GM23338 (cell line): ENCODE measurements around the gene SH3RF3. TPM values are rescaled to one million over a fixed set of nuclear protein-coding genes. Genes with fewer than 3 reads are reported as not detected.

ENCODE experiments used
- ATAC-seq: fragments of 200-7000 bp; cut with Tn5 transposase; 3 replicates; pipeline ENCODE4 v1.9.1; 2020
- DNase-seq: peaks from one replicate; pipeline ENCODE4 v3.0.0-alpha.2; 2015; ENCODE audit warnings: low spot score
- H2AFZ ChIP-seq: fragments of 200-600 bp; sonication (generic); 2 replicates; pipeline ENCODE4 v1.8.0; 2016; ENCODE audit warnings: antibody characterized with exemption, mild to moderate bottlenecking, moderate library complexity
- H3F3A ChIP-seq: fragments of 200-600 bp; sonication (generic); replicated peaks from 2 replicates; pipeline ENCODE4 v1.8.0; 2017; ENCODE audit warnings: antibody characterized with exemption, mixed run types, low read depth
- H3K27ac ChIP-seq: fragments of 200-600 bp; sonication (generic); 2 replicates; pipeline ENCODE4 v1.6.1; 2016; ENCODE audit warnings: low read depth
- H3K27me3 ChIP-seq: fragments of 200-600 bp; sonication (generic); 2 replicates; pipeline ENCODE4 v1.8.0; 2016; ENCODE audit warnings: mild to moderate bottlenecking, mixed run types, moderate library complexity; ENCODE audit not compliant: insufficient read depth
- H3K36me3 ChIP-seq: fragments of 200-600 bp; sonication (generic); 2 replicates; pipeline ENCODE4 v1.8.0; 2016; ENCODE audit warnings: mild to moderate bottlenecking; ENCODE audit not compliant: insufficient read depth
- H3K4me1 ChIP-seq: fragments of 200-600 bp; sonication (generic); 2 replicates; pipeline ENCODE4 v1.8.0; 2016; ENCODE audit warnings: mild to moderate bottlenecking, moderate library complexity; ENCODE audit not compliant: insufficient read depth
- H3K4me2 ChIP-seq: fragments of 200-600 bp; sonication (generic); 2 replicates; pipeline ENCODE4 v1.7.1; 2017; ENCODE audit warnings: mixed run types
- H3K4me3 ChIP-seq: fragments of 200-600 bp; sonication (generic); 2 replicates; pipeline ENCODE4 v1.6.1; 2016; ENCODE audit warnings: mixed run types
- H3K79me2 ChIP-seq: fragments of 200-600 bp; sonication (generic); replicated peaks from 2 replicates; pipeline ENCODE4 v1.8.0; 2017; ENCODE audit warnings: mild to moderate bottlenecking; ENCODE audit not compliant: insufficient read depth
- H3K9me2 ChIP-seq: fragments of 200-600 bp; sonication (generic); 2 replicates; pipeline ENCODE4 v1.8.0; 2017; ENCODE audit not compliant: insufficient read depth
- H4K20me1 ChIP-seq: fragments of 200-600 bp; sonication (generic); replicated peaks from 2 replicates; pipeline ENCODE4 v1.8.0; 2017; ENCODE audit warnings: mild to moderate bottlenecking; ENCODE audit not compliant: insufficient read depth
- H3K27ac Mint-ChIP-seq: 2 replicates; pipeline ENCODE4 v1.8.0; 2020; ENCODE audit warnings: inconsistent platforms, mild to moderate bottlenecking, moderate library complexity, mixed read lengths
- H3K27me3 Mint-ChIP-seq: 3 replicates; pipeline ENCODE4 v1.8.0; 2022; ENCODE audit warnings: low read depth, mild to moderate bottlenecking, moderate library complexity, mixed read lengths, inconsistent platforms; ENCODE audit not compliant: insufficient read depth, poor library complexity
- H3K36me3 Mint-ChIP-seq: 3 replicates; pipeline ENCODE4 v1.8.0; 2021; ENCODE audit warnings: low read depth, mild to moderate bottlenecking, inconsistent platforms, moderate library complexity, mixed read lengths
- H3K4me1 Mint-ChIP-seq: 3 replicates; pipeline ENCODE4 v1.8.0; 2020; ENCODE audit warnings: mild to moderate bottlenecking, inconsistent platforms, mixed read lengths
- H3K4me3 Mint-ChIP-seq: 3 replicates; pipeline ENCODE4 v1.8.0; 2021; ENCODE audit warnings: moderate library complexity, mild to moderate bottlenecking, inconsistent platforms, mixed read lengths
- H3K9me3 Mint-ChIP-seq: 3 replicates; pipeline ENCODE4 v1.8.0; 2020; ENCODE audit warnings: moderate library complexity, mild to moderate bottlenecking, inconsistent platforms, mixed read lengths
- CREB1 ChIP-seq: fragments of 250-450 bp; sonication (Bioruptor Pico); IDR thresholded peaks from 2 replicates; pipeline ENCODE4 v1.5.0; 2020; ENCODE audit warnings: low read depth, mild to moderate bottlenecking, moderate library complexity
- CTCF ChIP-seq, 2 experiments: fragments of 200-600 bp in 1 of 2; sonication (generic) in 1 of 2; conservative IDR thresholded peaks; 2 replicates each; pipeline versions ENCODE4 v1.5.1 to v1.6.1; 2016 to 2017; ENCODE audit warnings: antibody characterized with exemption in 2 of 2, low read depth in 2 of 2, mild to moderate bottlenecking in 2 of 2, moderate library complexity in 1 of 2
- EZH2 ChIP-seq: fragments of 200-600 bp; sonication (generic); IDR thresholded peaks from one replicate; pipeline ENCODE4 v1.8.0; 2017; ENCODE audit warnings: antibody characterized with exemption, mild to moderate bottlenecking, low read depth; ENCODE audit not compliant: unreplicated experiment
- EZH2phosphoT487 ChIP-seq: fragments of 200-600 bp; sonication (generic); IDR thresholded peaks from one replicate; pipeline ENCODE4 v1.8.1; 2018; ENCODE audit warnings: antibody characterized with exemption; ENCODE audit not compliant: unreplicated experiment
- JUNB ChIP-seq: IDR thresholded peaks from one replicate; pipeline ENCODE4 v1.6.1; 2016; ENCODE audit warnings: antibody characterized with exemption; ENCODE audit not compliant: unreplicated experiment
- NANOG ChIP-seq: IDR thresholded peaks from 2 replicates; pipeline ENCODE4 v1.6.1; 2016; ENCODE audit warnings: antibody characterized with exemption, borderline replicate concordance
- POLR2AphosphoS5 ChIP-seq: IDR thresholded peaks from 2 replicates; pipeline ENCODE4 v1.6.1; 2016; ENCODE audit warnings: antibody characterized with exemption, low read depth
- STAT1 ChIP-seq: IDR thresholded peaks from one replicate; pipeline ENCODE4 v1.6.1; 2016; ENCODE audit warnings: antibody characterized with exemption; ENCODE audit not compliant: unreplicated experiment
- ZNF114 ChIP-seq: fragments of 250-450 bp; sonication (Bioruptor Pico); IDR thresholded peaks from 2 replicates; pipeline ENCODE4 v1.5.0; 2020; ENCODE audit warnings: mild to moderate bottlenecking, moderate library complexity
- ZNF331 ChIP-seq: fragments of 250-450 bp; sonication (Bioruptor Pico); IDR thresholded peaks from 2 replicates; pipeline ENCODE4 v1.5.0; 2020; ENCODE audit warnings: low read depth, mild to moderate bottlenecking, moderate library complexity
- ZNF462 ChIP-seq: fragments of 250-450 bp; sonication (Bioruptor Pico); IDR thresholded peaks from 2 replicates; pipeline ENCODE4 v1.5.0; 2020; ENCODE audit warnings: mild to moderate bottlenecking, moderate library complexity
- polyA plus RNA-seq: library from polyadenylated mRNA; unstranded; fragments of >200 nt; fragmentation: Nextera tagmentation; extraction: Ambion mirVana; gene quantifications from 2 replicates; pipeline ENCODE4 v1.2.1, GENCODE V29; 2016
- total RNA-seq: library from RNA; depleted of rRNA; stranded (reverse); fragments of >200 nt; shearing (Covaris generic); gene quantifications from 2 replicates; pipeline ENCODE4 v1.2.3, GENCODE V29; 2014
- TF ChIP-seq, protein P1 (sequence below): IDR thresholded peaks from one replicate; pipeline ENCODE4 v1.6.1; 2018; ENCODE audit warnings: antibody characterized with exemption; ENCODE audit not compliant: unreplicated experiment
- TF ChIP-seq, protein P2 (sequence below): IDR thresholded peaks from 2 replicates; pipeline ENCODE4 v1.6.1; 2016; ENCODE audit warnings: antibody characterized with exemption

SH3RF3 gene
- total and polyA plus RNA-seq, 2 experiments from 2014 or later = 0.11 to 0.63 TPM

- TF ChIP-seq ZNF462 (no peak), ZNF331 (CRISPR knock-in tag) (no peak), CREB1 (no peak)
Observed at GRCh38 chr2:109378682-109379081, 249.7 kb downstream of the SH3RF3 start (continued).

GRCh38 chr2:109379507-109379906 is 250.5 kb downstream of the SH3RF3 start:
- Mint-ChIP-seq H3K4me1 (peaks cover 17% of the 10 kb centered on the region; the same call in 2 of the 3 replicates), H3K27me3 (peaks cover 5% of the 10 kb centered on the region), H3K27ac (no peak overlapping the region), H3K4me3 (no peak overlapping the region), H3K9me3 (no peaks in the 10 kb centered on the region), H3K36me3 (no peaks in the 10 kb centered on the region)
- Histone ChIP-seq H3K4me1 (peaks cover 10% of the 10 kb centered on the region), H2AFZ (no peak overlapping the region), H3K27ac (no peak overlapping the region), H3F3A (no peaks in the 10 kb centered on the region), H3K36me3 (no peaks in the 10 kb centered on the region), H3K4me3 (no peak overlapping the region), H3K79me2 (no peaks in the 10 kb centered on the region), H3K4me2 (no peak overlapping the region), H3K9me2 (no peaks in the 10 kb centered on the region), H4K20me1 (no peaks in the 10 kb centered on the region), H3K27me3 (no peaks in the 10 kb centered on the region)
- no peak for DNase-seq
- no peak for ATAC-seq
- TF ChIP-seq JUNB (no peak), ZNF114 (CRISPR knock-in tag) (no peak), EZH2phosphoT487 (no peak), STAT1 (no peak), ZNF331 (CRISPR knock-in tag) (no peak), EZH2 (no peak), POLR2AphosphoS5 (no peak), NANOG (no peak), CTCF (conservative IDR thresholded peaks at IDR 0.05; ENCODE audit: low read depth in 2 of 2) (no peak)
- TF ChIP-seq, protein P1, sequence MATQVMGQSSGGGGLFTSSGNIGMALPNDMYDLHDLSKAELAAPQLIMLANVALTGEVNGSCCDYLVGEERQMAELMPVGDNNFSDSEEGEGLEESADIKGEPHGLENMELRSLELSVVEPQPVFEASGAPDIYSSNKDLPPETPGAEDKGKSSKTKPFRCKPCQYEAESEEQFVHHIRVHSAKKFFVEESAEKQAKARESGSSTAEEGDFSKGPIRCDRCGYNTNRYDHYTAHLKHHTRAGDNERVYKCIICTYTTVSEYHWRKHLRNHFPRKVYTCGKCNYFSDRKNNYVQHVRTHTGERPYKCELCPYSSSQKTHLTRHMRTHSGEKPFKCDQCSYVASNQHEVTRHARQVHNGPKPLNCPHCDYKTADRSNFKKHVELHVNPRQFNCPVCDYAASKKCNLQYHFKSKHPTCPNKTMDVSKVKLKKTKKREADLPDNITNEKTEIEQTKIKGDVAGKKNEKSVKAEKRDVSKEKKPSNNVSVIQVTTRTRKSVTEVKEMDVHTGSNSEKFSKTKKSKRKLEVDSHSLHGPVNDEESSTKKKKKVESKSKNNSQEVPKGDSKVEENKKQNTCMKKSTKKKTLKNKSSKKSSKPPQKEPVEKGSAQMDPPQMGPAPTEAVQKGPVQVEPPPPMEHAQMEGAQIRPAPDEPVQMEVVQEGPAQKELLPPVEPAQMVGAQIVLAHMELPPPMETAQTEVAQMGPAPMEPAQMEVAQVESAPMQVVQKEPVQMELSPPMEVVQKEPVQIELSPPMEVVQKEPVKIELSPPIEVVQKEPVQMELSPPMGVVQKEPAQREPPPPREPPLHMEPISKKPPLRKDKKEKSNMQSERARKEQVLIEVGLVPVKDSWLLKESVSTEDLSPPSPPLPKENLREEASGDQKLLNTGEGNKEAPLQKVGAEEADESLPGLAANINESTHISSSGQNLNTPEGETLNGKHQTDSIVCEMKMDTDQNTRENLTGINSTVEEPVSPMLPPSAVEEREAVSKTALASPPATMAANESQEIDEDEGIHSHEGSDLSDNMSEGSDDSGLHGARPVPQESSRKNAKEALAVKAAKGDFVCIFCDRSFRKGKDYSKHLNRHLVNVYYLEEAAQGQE = no peak
- TF ChIP-seq, protein P2, sequence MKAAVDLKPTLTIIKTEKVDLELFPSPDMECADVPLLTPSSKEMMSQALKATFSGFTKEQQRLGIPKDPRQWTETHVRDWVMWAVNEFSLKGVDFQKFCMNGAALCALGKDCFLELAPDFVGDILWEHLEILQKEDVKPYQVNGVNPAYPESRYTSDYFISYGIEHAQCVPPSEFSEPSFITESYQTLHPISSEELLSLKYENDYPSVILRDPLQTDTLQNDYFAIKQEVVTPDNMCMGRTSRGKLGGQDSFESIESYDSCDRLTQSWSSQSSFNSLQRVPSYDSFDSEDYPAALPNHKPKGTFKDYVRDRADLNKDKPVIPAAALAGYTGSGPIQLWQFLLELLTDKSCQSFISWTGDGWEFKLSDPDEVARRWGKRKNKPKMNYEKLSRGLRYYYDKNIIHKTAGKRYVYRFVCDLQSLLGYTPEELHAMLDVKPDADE = no peak
